Esophagus muscularis mucosa (tissue), 4 donors: Measurements from ENCODE around the gene FBN1.

Experiments used
- CTCF ChIP-seq, 3 experiments: fragments of 200-600 bp in 2 of 3; fragments of 450-650 bp in 1 of 3; sonication (generic) in 2 of 3; IDR thresholded peaks; one replicate each; pipeline ENCODE4 v1.5.1; 2017 to 2019; ENCODE audit warnings: antibody characterized with exemption in 3 of 3, mild to moderate bottlenecking in 2 of 3, moderate library complexity in 1 of 3
- EP300 ChIP-seq: sonication (generic); formaldehyde crosslinking; IDR thresholded peaks from one replicate; pipeline ENCODE4 v1.6.1; 2017; ENCODE audit warnings: antibody characterized with exemption
- POLR2A ChIP-seq: fragments of 450-650 bp; IDR thresholded peaks from one replicate; pipeline ENCODE4 v1.6.1; 2017; ENCODE audit warnings: antibody characterized with exemption, moderate library complexity, mild to moderate bottlenecking, low read depth

GRCh38 chr15:48557335-48557734 is 88.2 kb downstream of the FBN1 start:
- TF ChIP-seq CTCF (IDR thresholded peaks at IDR 0.05): no peak
- TF ChIP-seq EP300: no peak
- no peak for TF ChIP-seq POLR2A
